Thoracic aorta (tissue), 2 donors: ENCODE results near the gene RRAGB. TPM values are rescaled to one million over a fixed set of nuclear protein-coding genes. Genes with fewer than 3 reads are reported as not detected.
"Not testable (repeated sequence)": the region's sequence is repeated elsewhere in the genome, so short reads cannot be mapped to it uniquely, and the experiment has no call there.

Experiments
- ATAC-seq: fragments of 150-250 bp; one replicate; pipeline ENCODE4 v1.8.0; 2017; ENCODE audit warnings: low read depth; ENCODE audit not compliant: insufficient number of reproducible peaks, low FRiP score
- DNase-seq: peaks from one replicate; pipeline ENCODE4 v3.0.0-alpha.2; 2020; ENCODE audit warnings: low spot score
- H3K27ac ChIP-seq, 2 donors: fragments of 200-600 bp; sonication (generic); 1 replicate in 1 of 2; 2 replicates in 1 of 2; pipeline ENCODE4 v1.5.1; 2016; ENCODE audit warnings: mild to moderate bottlenecking in 2 of 2, moderate library complexity in 2 of 2
- H3K27me3 ChIP-seq: fragments of 200-600 bp; sonication (generic); replicated peaks from 2 replicates; pipeline ENCODE4 v1.6.0; 2016; ENCODE audit warnings: mild to moderate bottlenecking; ENCODE audit not compliant: insufficient read depth
- H3K36me3 ChIP-seq: fragments of 200-600 bp; sonication (generic); one replicate; pipeline ENCODE4 v1.5.1; 2016
- H3K4me1 ChIP-seq, 2 donors: fragments of 200-600 bp; sonication (generic); 1 replicate in 1 of 2; 2 replicates in 1 of 2; pipeline versions ENCODE4 v1.5.1 to v1.6.0; 2016; ENCODE audit warnings: low read depth in 2 of 2, mild to moderate bottlenecking in 1 of 2; ENCODE audit not compliant: control insufficient read depth in 1 of 2
- H3K4me3 ChIP-seq: fragments of 200-600 bp; sonication (generic); 2 replicates; pipeline ENCODE4 v1.5.1; 2016; ENCODE audit warnings: mild to moderate bottlenecking
- H3K9me3 ChIP-seq: fragments of 200-600 bp; sonication (generic); 2 replicates; pipeline ENCODE4 v1.5.1; 2016
- total RNA-seq, 2 donors: library from RNA; depleted of rRNA; stranded (reverse); fragments of >200 nt; gene quantifications; one replicate each; pipeline versions ENCODE4 v1.1.0 to v1.2.3, GENCODE V29; 2016
- TF ChIP-seq, protein P1 (sequence below): fragments of 200-600 bp; sonication (generic); IDR thresholded peaks from one replicate; pipeline ENCODE4 v1.5.1; 2019; ENCODE audit warnings: antibody characterized with exemption

RRAGB gene
- total RNA-seq, 2 donors from 2014 or later: 35.2 to 40.5 TPM

DNA sequence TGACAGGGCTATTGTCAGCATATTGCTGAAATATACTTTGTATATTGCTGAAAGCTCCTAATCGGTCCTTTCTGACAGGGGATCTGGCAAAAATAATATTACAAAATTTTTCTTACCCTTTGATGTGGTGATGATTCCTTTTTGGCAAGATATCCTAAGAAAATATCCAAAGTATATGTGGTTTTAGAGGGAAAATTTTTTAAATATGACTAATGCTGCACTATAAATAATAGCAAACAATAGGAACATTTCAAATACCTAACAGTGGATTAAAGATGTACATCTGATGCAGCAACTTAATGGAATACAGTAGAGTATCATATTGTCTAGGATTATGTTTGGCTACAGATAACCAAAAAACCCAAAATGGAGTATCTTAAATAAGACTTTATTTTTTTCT, 49.6 kb downstream of the RRAGB start:
- Histone ChIP-seq H3K4me3 (no peak overlapping the region), H3K9me3 (no peaks in the 10 kb centered on the region), H3K27me3 (no peaks in the 10 kb centered on the region), H3K27ac (no peak overlapping the region), H3K36me3 (no peaks in the 10 kb centered on the region), H3K4me1 (no peaks in the 10 kb centered on the region)
- no peak for ATAC-seq
- DNase-seq: no peak
- TF ChIP-seq, protein P1, sequence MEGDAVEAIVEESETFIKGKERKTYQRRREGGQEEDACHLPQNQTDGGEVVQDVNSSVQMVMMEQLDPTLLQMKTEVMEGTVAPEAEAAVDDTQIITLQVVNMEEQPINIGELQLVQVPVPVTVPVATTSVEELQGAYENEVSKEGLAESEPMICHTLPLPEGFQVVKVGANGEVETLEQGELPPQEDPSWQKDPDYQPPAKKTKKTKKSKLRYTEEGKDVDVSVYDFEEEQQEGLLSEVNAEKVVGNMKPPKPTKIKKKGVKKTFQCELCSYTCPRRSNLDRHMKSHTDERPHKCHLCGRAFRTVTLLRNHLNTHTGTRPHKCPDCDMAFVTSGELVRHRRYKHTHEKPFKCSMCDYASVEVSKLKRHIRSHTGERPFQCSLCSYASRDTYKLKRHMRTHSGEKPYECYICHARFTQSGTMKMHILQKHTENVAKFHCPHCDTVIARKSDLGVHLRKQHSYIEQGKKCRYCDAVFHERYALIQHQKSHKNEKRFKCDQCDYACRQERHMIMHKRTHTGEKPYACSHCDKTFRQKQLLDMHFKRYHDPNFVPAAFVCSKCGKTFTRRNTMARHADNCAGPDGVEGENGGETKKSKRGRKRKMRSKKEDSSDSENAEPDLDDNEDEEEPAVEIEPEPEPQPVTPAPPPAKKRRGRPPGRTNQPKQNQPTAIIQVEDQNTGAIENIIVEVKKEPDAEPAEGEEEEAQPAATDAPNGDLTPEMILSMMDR: no peak

DNA sequence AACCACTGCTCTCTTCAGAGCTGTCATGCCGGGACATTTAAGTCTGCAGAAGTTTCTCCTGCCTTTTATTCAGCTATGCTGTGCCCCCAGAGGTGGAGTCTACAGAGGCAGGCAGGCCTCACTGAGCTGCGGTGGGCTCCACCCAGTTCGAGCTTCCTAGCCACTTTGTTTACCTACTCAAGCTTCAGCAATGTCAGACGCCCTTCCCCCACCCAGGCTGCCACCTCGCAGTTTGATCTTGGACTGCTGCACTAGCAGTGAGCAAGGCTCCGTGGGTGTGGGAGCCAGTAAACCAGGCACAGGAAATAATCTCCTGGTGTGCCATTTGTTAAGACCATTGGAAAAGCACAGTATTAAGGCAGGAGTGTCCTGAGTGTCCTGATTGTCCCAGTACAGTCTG, 56.9 kb downstream of the RRAGB start:
- not testable (repeated sequence) for H3K4me1 ChIP-seq, H3K9me3 ChIP-seq, H3K4me3 ChIP-seq, DNase-seq, H3K27ac ChIP-seq, H3K27me3 ChIP-seq, ATAC-seq, H3K36me3 ChIP-seq

DNA sequence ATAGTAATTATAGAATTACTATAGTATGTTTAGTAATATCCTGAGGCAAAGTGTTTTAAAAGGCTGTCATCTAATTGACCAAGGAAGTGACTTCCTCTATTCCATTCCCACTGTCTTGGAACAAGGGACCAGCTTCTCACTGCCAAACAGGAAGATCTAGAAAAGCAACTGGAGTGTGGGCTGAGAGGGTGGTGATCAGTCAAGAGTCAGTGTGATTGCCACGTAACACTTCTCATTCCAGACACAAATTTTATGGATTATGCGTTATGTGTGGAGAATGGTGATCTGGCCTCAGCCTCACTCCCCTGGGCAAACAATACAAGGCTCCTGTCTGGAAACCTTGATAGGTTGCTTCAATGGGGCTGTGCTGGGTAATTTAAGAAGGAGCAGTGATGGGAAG, 60.0 kb downstream of the RRAGB start:
- Histone ChIP-seq H3K9me3 (no peaks in the 10 kb centered on the region), H3K4me3 (no peak overlapping the region), H3K27ac (no peak overlapping the region), H3K4me1 (no peaks in the 10 kb centered on the region), H3K27me3 (no peaks in the 10 kb centered on the region), H3K36me3 (no peaks in the 10 kb centered on the region)
- TF ChIP-seq, protein P1: no peak
- no peak for DNase-seq
- ATAC-seq: no peak

DNA sequence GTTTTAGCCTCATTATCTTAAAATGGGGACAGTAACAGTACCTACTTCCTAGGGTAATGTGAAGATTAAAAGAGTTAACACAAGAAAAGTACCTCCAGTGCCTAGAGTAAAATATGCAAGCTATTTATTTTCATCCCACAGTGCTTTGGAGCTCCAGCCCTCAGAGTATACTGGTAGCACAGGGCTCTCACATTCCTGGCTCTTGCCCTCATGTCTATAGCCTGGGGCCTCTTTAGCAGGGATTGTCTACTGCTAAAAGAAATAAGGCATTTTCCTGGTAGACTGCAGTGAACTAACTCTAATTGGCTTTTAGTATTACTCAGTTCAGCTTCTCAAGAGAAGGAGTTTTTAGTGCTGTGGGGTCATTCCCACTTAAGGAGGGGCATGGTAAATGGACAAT, 60.8 kb downstream of the RRAGB start:
- H3K9me3 ChIP-seq: no peaks in the 10 kb centered on the region
- no peaks in the 10 kb centered on the region for H3K27me3 ChIP-seq
- H3K4me1 ChIP-seq: no peaks in the 10 kb centered on the region
- ATAC-seq (no peak), DNase-seq (no peak)
- H3K4me3 ChIP-seq: no peak overlapping the region
- TF ChIP-seq, protein P1: no peak
- H3K36me3 ChIP-seq: no peaks in the 10 kb centered on the region
- H3K27ac ChIP-seq: no peak overlapping the region

DNA sequence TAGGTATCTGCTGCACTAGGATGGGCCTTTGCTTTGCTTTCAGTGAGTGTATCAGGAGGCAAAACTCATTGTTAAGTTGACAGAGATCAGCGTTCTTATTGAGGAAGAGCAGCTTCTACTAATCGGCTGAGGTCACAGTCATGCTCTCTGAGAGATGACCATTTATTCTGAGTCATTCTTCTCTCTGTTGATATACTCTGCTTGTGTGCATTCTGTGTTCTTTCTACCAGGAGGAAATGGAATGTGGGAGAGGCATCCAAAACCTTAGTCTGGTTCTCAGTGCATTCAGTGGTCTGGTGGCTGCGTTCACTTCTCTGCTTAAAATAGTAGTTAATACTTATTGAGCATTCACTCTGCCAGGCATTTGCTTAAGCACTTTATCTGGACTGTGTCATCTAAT, 66.2 kb downstream of the RRAGB start:
- no peaks in the 10 kb centered on the region for H3K9me3 ChIP-seq
- no peak overlapping the region for H3K4me3 ChIP-seq
- no peak for DNase-seq
- H3K27me3 ChIP-seq: no peaks in the 10 kb centered on the region
- ATAC-seq: no peak
- no peak overlapping the region for H3K27ac ChIP-seq
- H3K36me3 ChIP-seq: no peaks in the 10 kb centered on the region
- TF ChIP-seq, protein P1: no peak
- no peaks in the 10 kb centered on the region for H3K4me1 ChIP-seq

DNA sequence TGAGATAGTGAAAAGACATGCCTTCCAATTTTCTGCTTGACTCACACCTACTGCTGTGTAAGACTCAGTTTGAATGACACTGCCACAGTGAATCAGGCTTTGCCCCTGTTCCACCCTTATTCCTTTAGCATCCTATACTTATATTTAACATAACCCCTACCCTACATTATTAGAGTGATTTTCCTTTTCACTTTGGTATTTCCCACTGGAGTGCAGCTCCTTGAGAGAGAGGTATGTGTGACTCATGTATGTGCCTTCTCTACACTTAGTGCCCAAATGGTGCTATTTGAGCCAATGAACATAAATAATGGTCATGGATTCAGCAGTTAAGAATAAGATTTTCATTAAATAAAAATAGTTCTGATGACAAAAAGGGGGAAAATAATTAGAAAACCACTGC, 69.5 kb downstream of the RRAGB start:
- Histone ChIP-seq H3K27ac (no peak overlapping the region), H3K4me3 (no peak overlapping the region), H3K4me1 (no peaks in the 10 kb centered on the region), H3K36me3 (no peaks in the 10 kb centered on the region), H3K9me3 (no peaks in the 10 kb centered on the region), H3K27me3 (no peaks in the 10 kb centered on the region)
- ATAC-seq: no peak
- TF ChIP-seq, protein P1: no peak
- no peak for DNase-seq
